ACC112 (cell line): ENCODE data around the gene LSM3.

Experiments used
- H2AFZ ChIP-seq: fragments of 200-600 bp; sonication (generic); one replicate; pipeline ENCODE4 v1.6.0; 2017; ENCODE audit warnings: antibody characterized with exemption, low read length; ENCODE audit not compliant: unreplicated experiment
- H3K27ac ChIP-seq: fragments of 200-600 bp; sonication (generic); 2 replicates; pipeline ENCODE4 v1.5.1; 2014; ENCODE audit warnings: low read depth, mild to moderate bottlenecking, antibody characterized with exemption, low read length, moderate library complexity
- H3K27me3 ChIP-seq: fragments of 200-600 bp; sonication (generic); 2 replicates; pipeline ENCODE4 v1.6.1; 2014; ENCODE audit warnings: mild to moderate bottlenecking, antibody characterized with exemption, low read length, moderate library complexity, mixed read lengths; ENCODE audit not compliant: insufficient read depth
- H3K36me3 ChIP-seq: fragments of 200-600 bp; sonication (generic); 2 replicates; pipeline ENCODE4 v1.6.1; 2016; ENCODE audit warnings: mild to moderate bottlenecking, antibody characterized with exemption, low read length, moderate library complexity, mixed read lengths; ENCODE audit not compliant: insufficient read depth
- H3K4me1 ChIP-seq: fragments of 200-600 bp; sonication (generic); one replicate; pipeline ENCODE4 v1.6.1; 2016; ENCODE audit warnings: low read length, mixed read lengths; ENCODE audit not compliant: insufficient read depth, unreplicated experiment, control insufficient read depth
- H3K4me3 ChIP-seq: fragments of 200-600 bp; sonication (generic); 2 replicates; pipeline ENCODE4 v1.5.1; 2014; ENCODE audit warnings: mild to moderate bottlenecking, low read depth, low read length
- H3K79me2 ChIP-seq: fragments of 200-600 bp; sonication (generic); one replicate; pipeline ENCODE4 v1.6.0; 2016; ENCODE audit warnings: low read length; ENCODE audit not compliant: control insufficient read depth, unreplicated experiment, insufficient read depth

The LSM3 gene

GRCh38 chr3:14178247-14179113 is at the start of gene LSM3, which contains the start of gene XPC:
TSS of gene LSM3 (plus strand) at chr3:14178817. CDS start at chr3:14178861, 44 bp downstream.
TSS of gene XPC (minus strand) at chr3:14178601. CDS start at chr3:14178568, 33 bp downstream.
- Histone ChIP-seq H3K4me1 (peaks cover 30% of the 10 kb centered on the region), H2AFZ (peak within 1 kb of the TSS; percentile 95), H3K4me3 (peak within 1 kb of the TSS; percentile 98), H3K27ac (peak within 1 kb of the TSS; percentile 76), H3K79me2 (peaks cover 72% of the 10 kb centered on the region), H3K36me3 (peaks cover 18% of the 10 kb centered on the region), H3K27me3 (no peaks in the 10 kb centered on the region)

DNA sequence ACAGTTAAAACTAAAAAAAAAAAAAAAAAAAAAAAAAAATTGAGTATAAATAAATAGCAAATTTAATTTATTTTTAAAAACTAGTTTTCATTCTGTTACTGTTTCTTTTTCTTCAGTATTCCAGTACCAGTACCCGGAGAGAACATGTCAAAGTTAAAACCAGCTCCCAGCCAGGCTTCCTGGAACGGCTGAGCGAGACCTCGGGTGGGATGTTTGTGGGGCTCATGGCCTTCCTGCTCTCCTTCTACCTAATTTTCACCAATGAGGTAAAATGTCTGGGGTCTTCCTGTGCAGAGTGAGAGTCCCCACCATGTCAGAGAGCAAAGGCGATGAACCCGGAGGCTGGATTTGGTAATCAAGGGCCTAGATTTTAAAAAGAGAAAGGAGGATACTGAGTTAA is 49.3 kb upstream of the LSM3 start:
- Histone ChIP-seq H3K4me3 (no peak overlapping the region), H3K4me1 (peaks cover 10% of the 10 kb centered on the region), H3K36me3 (peaks cover 19% of the 10 kb centered on the region), H2AFZ (no peak overlapping the region), H3K27me3 (no peaks in the 10 kb centered on the region), H3K27ac (no peak overlapping the region), H3K79me2 (peaks cover 44% of the 10 kb centered on the region)

GRCh38 chr3:14130230-14130629 is 48.4 kb upstream of the LSM3 start:
- H2AFZ ChIP-seq, result no peak overlapping the region
- H3K4me1 ChIP-seq, result peaks cover 10% of the 10 kb centered on the region
- peaks cover 19% of the 10 kb centered on the region for H3K36me3 ChIP-seq
- H3K27ac ChIP-seq, result no peak overlapping the region
- H3K27me3 ChIP-seq, result no peaks in the 10 kb centered on the region
- peaks cover 43% of the 10 kb centered on the region for H3K79me2 ChIP-seq
- H3K4me3 ChIP-seq, result no peak overlapping the region

- H3K36me3 ChIP-seq, result peaks cover 19% of the 10 kb centered on the region
- H3K79me2 ChIP-seq, result peaks cover 39% of the 10 kb centered on the region
- peaks cover 10% of the 10 kb centered on the region for H3K4me1 ChIP-seq
- no peaks in the 10 kb centered on the region for H3K27me3 ChIP-seq
- no peak overlapping the region for H2AFZ ChIP-seq
- H3K27ac ChIP-seq, result no peak overlapping the region
- H3K4me3 ChIP-seq, result no peak overlapping the region
Measured at GRCh38 chr3:14130707-14131106, 47.9 kb upstream of the LSM3 start.

DNA sequence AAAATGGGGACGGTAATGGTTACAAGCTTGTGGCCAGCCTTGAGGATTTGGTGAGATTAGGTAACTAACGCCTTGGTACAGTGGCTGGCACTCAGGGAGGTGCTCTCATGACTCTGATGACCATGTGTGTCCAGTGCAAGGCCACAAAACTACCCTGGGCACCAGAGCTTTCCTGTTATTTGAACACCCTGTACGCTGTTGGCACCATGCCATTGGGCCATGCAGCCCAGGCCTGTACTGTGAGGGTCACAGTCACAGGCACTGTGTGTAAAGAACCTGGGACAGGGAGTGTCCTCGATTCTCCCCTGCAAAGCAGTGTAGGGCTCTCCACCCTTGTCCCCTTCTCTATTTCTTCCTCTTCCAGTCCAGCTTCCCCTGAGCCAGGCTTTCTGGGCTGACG is 47.5 kb upstream of the LSM3 start:
- no peak overlapping the region for H2AFZ ChIP-seq
- peaks cover 19% of the 10 kb centered on the region for H3K36me3 ChIP-seq
- H3K27ac ChIP-seq, result no peak overlapping the region
- H3K4me1 ChIP-seq, result peaks cover 7% of the 10 kb centered on the region
- no peaks in the 10 kb centered on the region for H3K27me3 ChIP-seq
- H3K4me3 ChIP-seq, result no peak overlapping the region
- peaks cover 34% of the 10 kb centered on the region for H3K79me2 ChIP-seq

DNA sequence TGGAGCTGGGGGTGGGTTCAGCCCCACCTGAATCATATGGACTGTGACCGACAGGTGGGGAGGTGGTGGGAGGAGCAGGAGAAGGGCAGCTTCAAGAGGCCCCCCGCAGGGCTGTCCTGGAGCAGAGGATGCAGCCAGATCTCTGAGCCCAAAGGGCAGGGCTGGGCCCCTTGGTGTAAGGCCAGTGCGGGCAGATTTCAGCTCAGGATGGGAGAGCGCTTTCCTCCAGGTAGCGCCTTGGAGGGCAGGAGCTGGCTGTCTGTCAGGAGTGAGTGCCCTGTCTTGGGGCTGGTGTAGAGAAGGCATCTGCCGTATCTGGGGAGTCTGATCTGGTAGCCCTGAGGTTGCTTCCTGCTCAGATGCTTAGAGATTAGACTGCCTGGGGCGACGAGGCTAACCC is 46.5 kb upstream of the LSM3 start:
- Histone ChIP-seq H3K4me3 (no peak overlapping the region), H3K36me3 (peaks cover 19% of the 10 kb centered on the region), H3K79me2 (peaks cover 24% of the 10 kb centered on the region), H3K27ac (no peak overlapping the region), H2AFZ (no peak overlapping the region), H3K4me1 (peaks cover 8% of the 10 kb centered on the region), H3K27me3 (no peaks in the 10 kb centered on the region)

DNA sequence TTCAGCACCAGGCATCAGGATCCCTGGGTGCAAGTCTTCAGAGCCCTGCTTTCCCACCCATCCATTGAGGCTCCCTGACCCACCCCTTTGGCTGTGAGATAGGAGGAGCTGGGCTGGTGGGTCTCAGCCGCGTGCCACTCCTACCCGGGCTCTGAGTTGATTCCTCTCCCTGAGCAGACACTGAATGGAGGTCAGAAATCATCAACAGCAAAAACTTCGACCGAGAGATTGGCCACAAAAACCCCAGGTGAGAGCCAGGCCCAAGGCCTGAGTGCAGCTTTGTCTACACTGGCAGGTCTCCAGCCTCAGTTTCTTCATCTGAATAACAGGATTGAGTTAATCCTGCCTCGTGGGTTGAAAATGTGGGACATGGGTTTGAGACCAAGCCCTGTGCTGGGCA is 45.9 kb upstream of the LSM3 start:
- Histone ChIP-seq H3K27ac (no peak overlapping the region), H3K79me2 (peaks cover 19% of the 10 kb centered on the region), H3K4me1 (peaks cover 10% of the 10 kb centered on the region), H2AFZ (no peak overlapping the region), H3K4me3 (no peak overlapping the region), H3K36me3 (peaks cover 19% of the 10 kb centered on the region), H3K27me3 (no peaks in the 10 kb centered on the region)

- H3K27ac ChIP-seq, result no peak overlapping the region
- H3K79me2 ChIP-seq, result peaks cover 13% of the 10 kb centered on the region
- H3K4me3 ChIP-seq, result no peak overlapping the region
- H3K36me3 ChIP-seq, result peaks cover 14% of the 10 kb centered on the region
- no peak overlapping the region for H2AFZ ChIP-seq
- H3K4me1 ChIP-seq, result peaks cover 10% of the 10 kb centered on the region
- H3K27me3 ChIP-seq, result no peaks in the 10 kb centered on the region
Measured at GRCh38 chr3:14133188-14133800, 45.3 kb upstream of the LSM3 start.

DNA sequence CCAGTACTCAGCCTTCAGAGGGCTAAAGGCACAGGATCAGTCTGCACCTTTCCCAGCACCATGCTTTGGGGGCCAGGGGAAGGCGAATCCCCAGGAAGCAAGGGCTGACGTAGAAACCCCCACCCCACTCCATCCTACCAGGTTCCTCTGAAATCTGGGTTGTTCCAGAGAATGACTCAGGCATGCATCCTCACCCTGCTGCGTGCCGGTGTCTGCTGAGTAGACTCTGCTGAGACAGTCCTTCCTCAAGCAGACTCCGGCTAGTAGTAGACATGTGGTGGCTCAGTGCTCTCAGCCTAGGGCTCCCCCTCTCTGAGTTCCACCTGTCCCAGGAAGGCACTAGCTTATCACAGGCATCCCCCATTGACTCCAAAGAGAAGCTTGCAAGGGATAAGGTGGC is 44.7 kb upstream of the LSM3 start:
- no peak overlapping the region for H2AFZ ChIP-seq
- H3K27ac ChIP-seq, result no peak overlapping the region
- H3K36me3 ChIP-seq, result peaks cover 9% of the 10 kb centered on the region
- H3K79me2 ChIP-seq, result peaks cover 7% of the 10 kb centered on the region
- H3K4me1 ChIP-seq, result peaks cover 10% of the 10 kb centered on the region
- no peak overlapping the region for H3K4me3 ChIP-seq
- no peaks in the 10 kb centered on the region for H3K27me3 ChIP-seq

DNA sequence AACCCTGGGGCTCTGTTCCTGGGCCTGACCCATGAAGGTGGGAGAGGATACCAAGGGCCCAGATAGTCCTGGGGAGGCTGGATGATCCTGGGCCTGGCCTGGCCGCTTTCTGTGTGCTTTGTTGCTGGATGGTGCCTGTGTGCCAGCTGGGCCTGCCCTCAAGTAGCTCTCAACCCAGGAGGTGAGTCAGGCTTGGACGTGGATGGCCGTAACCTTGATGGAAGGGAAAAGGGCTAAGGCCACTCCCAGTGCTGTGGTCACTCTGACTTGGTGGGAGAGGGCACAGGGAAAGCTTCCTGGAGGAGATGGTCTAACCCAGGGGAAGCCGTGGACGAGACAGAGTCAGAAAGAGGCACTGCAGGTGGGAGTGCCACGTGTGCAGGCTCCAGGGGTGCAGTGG is 44.3 kb upstream of the LSM3 start:
- Histone ChIP-seq H3K36me3 (peaks cover 9% of the 10 kb centered on the region; the same call in 1 of the 2 replicates), H3K4me1 (peaks cover 10% of the 10 kb centered on the region), H3K4me3 (no peak overlapping the region), H3K79me2 (peaks cover 4% of the 10 kb centered on the region), H2AFZ (no peak overlapping the region), H3K27me3 (no peaks in the 10 kb centered on the region), H3K27ac (no peak overlapping the region)

- no peak overlapping the region for H3K4me3 ChIP-seq
- H3K27ac ChIP-seq, result no peak overlapping the region
- peaks cover 10% of the 10 kb centered on the region; the same call in 1 of the 2 replicates for H3K36me3 ChIP-seq
- H2AFZ ChIP-seq, result no peak overlapping the region
- H3K4me1 ChIP-seq, result peaks cover 10% of the 10 kb centered on the region
- no peaks in the 10 kb centered on the region for H3K27me3 ChIP-seq
- H3K79me2 ChIP-seq, result no peaks in the 10 kb centered on the region
Measured at GRCh38 chr3:14135581-14135980, 43.0 kb upstream of the LSM3 start.
